Measurements from ENCODE around the gene GRK2. TPM values are rescaled to one million over a fixed set of nuclear protein-coding genes. Genes with fewer than 3 reads are reported as not detected.

GRK2 gene
- total RNA-seq, 4 donors from 2014 or later: 42.6 to 106 (median 50.7) TPM

GRCh38 chr11:67332081-67332691 is 65.9 kb downstream of the GRK2 start:
- no peak for TF ChIP-seq CTCF (IDR thresholded peaks at IDR 0.05)
- no peak for DNase-seq (ENCODE audit: low spot score)
- no peak for ATAC-seq (ENCODE audit: low FRiP score)

Other genes with a start within 250 kb of the GRK2 start
- gene SYT12, start 243.3 kb upstream of the GRK2 start, total RNA-seq: 1 to 10 TPM in 1 of 4 donors, under 1 TPM in 2, not detected in 1; 0.36 to 1.8 (median 0.37) TPM
- 10 to 100 TPM in 3 of 4 donors, 1 to 10 TPM in 1; 6.9 to 29.9 (median 22.6) TPM for gene RHOD, start 209.6 kb upstream of the GRK2 start, total RNA-seq
- gene KDM2A, start 147.2 kb upstream of the GRK2 start, total RNA-seq: 10 to 100 TPM; 47.4 to 83.6 (median 56.6) TPM
- 10 to 100 TPM; 18.6 to 78.2 (median 28.6) TPM for gene ANKRD13D, start 22.8 kb downstream of the GRK2 start, total RNA-seq
- 10 to 100 TPM; 22.6 to 44.6 (median 28.3) TPM for gene SSH3, start 37.1 kb downstream of the GRK2 start, total RNA-seq
- gene POLD4, start 87.1 kb downstream of the GRK2 start, total RNA-seq: 100 to 1,000 TPM in 1 of 4 donors, 10 to 100 TPM in 3; 67.5 to 141 (median 81.9) TPM
- gene CLCF1, start 107.1 kb downstream of the GRK2 start, total RNA-seq: 10 to 100 TPM in 3 of 4 donors, 1 to 10 TPM in 1; 4.1 to 51.4 (median 25.1) TPM
- gene RAD9A, start 125.5 kb downstream of the GRK2 start, total RNA-seq: 10 to 100 TPM in 2 of 4 donors, 1 to 10 TPM in 2; 5.5 to 18.0 (median 10.4) TPM
- 100 to 1,000 TPM in 2 of 4 donors, 10 to 100 TPM in 2; 91.9 to 110 (median 97.6) TPM for gene PPP1CA, start 135.4 kb downstream of the GRK2 start, total RNA-seq
- 1 to 10 TPM; 1.6 to 7.1 (median 3.4) TPM for gene TBC1D10C, start 137.6 kb downstream of the GRK2 start, total RNA-seq
- gene CARNS1, start 149.2 kb downstream of the GRK2 start, total RNA-seq: 10 to 100 TPM in 1 of 4 donors, 1 to 10 TPM in 2, under 1 TPM in 1; 0.47 to 42.6 (median 7.5) TPM
- gene RPS6KB2, start 162.0 kb downstream of the GRK2 start, total RNA-seq: 10 to 100 TPM; 27.4 to 45.0 (median 30.7) TPM
- 1 to 10 TPM; 5.5 to 6.7 (median 6.3) TPM for gene PTPRCAP, start 171.2 kb downstream of the GRK2 start, total RNA-seq
- 10 to 100 TPM; 55.9 to 70.9 (median 63.9) TPM for gene CORO1B, start 177.0 kb downstream of the GRK2 start, total RNA-seq
- not detected for gene GPR152, start 186.3 kb downstream of the GRK2 start, total RNA-seq
- gene CABP4, start 188.9 kb downstream of the GRK2 start, total RNA-seq: 1 to 10 TPM in 3 of 4 donors, under 1 TPM in 1; 0.65 to 4.6 (median 3.0) TPM
- 10 to 100 TPM; 33.6 to 56.6 (median 44.0) TPM for gene TMEM134, start 202.8 kb downstream of the GRK2 start, total RNA-seq
- gene AIP, start 216.6 kb downstream of the GRK2 start, total RNA-seq: 10 to 100 TPM; 51.2 to 67.5 (median 62.1) TPM
- gene PITPNM1, start 238.9 kb downstream of the GRK2 start, total RNA-seq: 10 to 100 TPM; 15.0 to 58.2 (median 26.6) TPM
- 10 to 100 TPM; 23.5 to 50.5 (median 34.7) TPM for gene CDK2AP2, start 241.7 kb downstream of the GRK2 start, total RNA-seq